Naive thymus-derived CD4-positive, alpha-beta T cell (primary cell): ENCODE measurements around the gene CES4A. TPM values are rescaled to one million over a fixed set of nuclear protein-coding genes. Genes with fewer than 3 reads are reported as not detected.
A peak's percentile ranks its signal among the peaks of the same experiment; 100 is the strongest.
"Not testable (repeated sequence)": the region's sequence is repeated elsewhere in the genome, so short reads cannot be mapped to it uniquely, and the experiment has no call there.

ENCODE experiments used
- ATAC-seq: fragments of 150-1000 bp; cut with Tn5 transposase; 2 replicates; pipeline ENCODE4 v1.10.0; 2021; ENCODE audit warnings: mild to moderate bottlenecking, moderate library complexity
- CTCF ChIA-PET: fragments of 350-600 bp; sonication (Branson Sonifier 250); formaldehyde crosslinking; loops from one replicate; lab custom pipeline; 2021; ENCODE audit warnings: antibody characterized with exemption; lab: Charles Lee
- POLR2A ChIA-PET: fragments of 350-600 bp; sonication (Branson Sonifier 250); formaldehyde crosslinking; loops from one replicate; lab custom pipeline; 2021; ENCODE audit warnings: antibody characterized with exemption, inconsistent platforms; lab: Charles Lee
- DNase-seq, 9 donors: peaks; one replicate each; pipeline versions ENCODE4 v3.0.0 to v3.0.0-alpha.2; 2020 to 2022; ENCODE audit warnings: mixed read lengths in 1 of 9
- H3K27ac ChIP-seq: one replicate; pipeline ENCODE4 v1.7.0; 2013; ENCODE audit warnings: mild to moderate bottlenecking, low read depth, low read length, moderate library complexity
- H3K27me3 ChIP-seq, 2 donors: one replicate each; pipeline ENCODE4 v1.7.0; 2013; ENCODE audit warnings: low read length in 2 of 2, mild to moderate bottlenecking in 2 of 2, moderate library complexity in 2 of 2; ENCODE audit not compliant: control insufficient read depth in 2 of 2, insufficient read depth in 2 of 2
- H3K36me3 ChIP-seq, 3 experiments: 1 replicate in 2 of 3; 2 replicates in 1 of 3; pipeline ENCODE4 v1.7.0; 2013; ENCODE audit warnings: low read length in 3 of 3, mild to moderate bottlenecking in 3 of 3, moderate library complexity in 1 of 3; ENCODE audit not compliant: insufficient read depth in 3 of 3, control insufficient read depth in 2 of 3
- H3K4me1 ChIP-seq, 2 donors: one replicate each; pipeline ENCODE4 v1.7.0; 2013; ENCODE audit warnings: low read length in 2 of 2, mild to moderate bottlenecking in 2 of 2, moderate library complexity in 1 of 2; ENCODE audit not compliant: control insufficient read depth in 2 of 2, insufficient read depth in 2 of 2
- H3K4me3 ChIP-seq: 2 replicates; pipeline ENCODE4 v1.7.0; 2013; ENCODE audit warnings: mild to moderate bottlenecking, low read length
- H3K9me3 ChIP-seq, 3 experiments: 1 replicate in 2 of 3; 2 replicates in 1 of 3; pipeline ENCODE4 v1.7.0; 2013; ENCODE audit warnings: low read length in 3 of 3; ENCODE audit not compliant: control insufficient read depth in 2 of 3
- H3K27ac Mint-ChIP-seq, 9 donors: one replicate each; pipeline ENCODE4 v1.8.0; 2020 to 2022; ENCODE audit warnings: mixed read lengths in 9 of 9, mild to moderate bottlenecking in 8 of 9, moderate library complexity in 5 of 9, inconsistent platforms in 2 of 9
- H3K27me3 Mint-ChIP-seq, 5 donors: one replicate each; pipeline ENCODE4 v1.8.0; 2021 to 2022; ENCODE audit warnings: mixed read lengths in 5 of 5, mild to moderate bottlenecking in 1 of 5
- H3K36me3 Mint-ChIP-seq, 5 donors: one replicate each; pipeline ENCODE4 v1.8.0; 2020 to 2022; ENCODE audit warnings: mixed read lengths in 5 of 5, mild to moderate bottlenecking in 3 of 5, inconsistent platforms in 1 of 5
- H3K4me1 Mint-ChIP-seq, 7 donors: one replicate each; pipeline ENCODE4 v1.8.0; 2020 to 2022; ENCODE audit warnings: mixed read lengths in 7 of 7, mild to moderate bottlenecking in 3 of 7, inconsistent platforms in 1 of 7
- H3K4me3 Mint-ChIP-seq, 10 donors: one replicate each; pipeline ENCODE4 v1.8.0; 2020 to 2022; ENCODE audit warnings: mild to moderate bottlenecking in 10 of 10, mixed read lengths in 10 of 10, moderate library complexity in 6 of 10, inconsistent platforms in 2 of 10
- H3K9me3 Mint-ChIP-seq, 11 donors: one replicate each; pipeline ENCODE4 v1.8.0; 2020 to 2022; ENCODE audit warnings: mixed read lengths in 11 of 11, mild to moderate bottlenecking in 4 of 11, inconsistent platforms in 1 of 11, moderate library complexity in 1 of 11
- intact Hi-C, 2 donors: fragments of 100-400 bp; cut with micrococcal nuclease; formaldehyde crosslinking; loops; one replicate each; pipeline ENCODE4 v1.15.1; 2023
- polyA plus RNA-seq, 2 donors: library from polyadenylated mRNA; unstranded; fragments of 300-500 nt; fragmentation: Illumina TruSeq; gene quantifications; one replicate each; pipeline ENCODE4 v1.2.3, GENCODE V29; 2021
- total RNA-seq, 6 experiments: library from RNA in 5 of 6; stranded (reverse) in 5 of 6; gene quantifications; 1 replicate in 5 of 6; 2 replicates in 1 of 6; pipeline ENCODE4 v1.2.3 and lab custom pipeline; 2021 to 2026

CES4A gene
- total and polyA plus RNA-seq, 7 experiments from 2014 or later: 5.1 to 53.8 (median 20.5) TPM

GRCh38 chr16:66944971-66945370, 43.4 kb upstream of the CES4A start:
- not testable (repeated sequence) for DNase-seq, H3K9me3 ChIP-seq, H3K27ac ChIP-seq, H3K4me3 ChIP-seq, ATAC-seq, H3K4me3 Mint-ChIP-seq, H3K27me3 ChIP-seq, H3K4me1 ChIP-seq, H3K9me3 Mint-ChIP-seq
- H3K27me3 Mint-ChIP-seq: peaks cover 4 to 20% (median 15%) of the 10 kb centered on the region in 5 donors
- ChIA-PET CTCF (interaction anchor here (1.1 kb wide), 1 partner anchor 240 kb away, joined by 3 read pairs; no protein-coding TSS in a partner anchor), POLR2A (interaction anchor here (1.1 to 1.4 kb wide), 2 partner anchors 13 to 15 kb away, joined by 3 read pairs; no protein-coding TSS in a partner anchor)
- H3K27ac Mint-ChIP-seq: peak overlapping the region in 1 of 9 donors; percentile 65
- intact Hi-C loops: loop anchor here (5.0 kb wide), 3 partner anchors 48 to 332 kb away; partner anchors contain the start of genes CBFB (in 1 of the 2) and PLEKHG4 (in 1 of the 2)
- peaks cover 13 to 22% (median 18%) of the 10 kb centered on the region in 7 donors for H3K4me1 Mint-ChIP-seq
- H3K36me3 ChIP-seq: peaks cover 0 to 40% (median 4%) of the 10 kb centered on the region in 3 experiments
- H3K36me3 Mint-ChIP-seq: peaks cover 4 to 12% (median 5%) of the 10 kb centered on the region in 5 donors

GRCh38 chr16:66945939-66946338, 42.5 kb upstream of the CES4A start:
- ATAC-seq (no peak), DNase-seq (no peak)
- H3K27ac Mint-ChIP-seq: no peak overlapping the region
- H3K27me3 Mint-ChIP-seq: peaks cover 12 to 26% (median 22%) of the 10 kb centered on the region in 5 donors
- H3K9me3 Mint-ChIP-seq: no peaks in the 10 kb centered on the region
- no peak overlapping the region for H3K4me3 Mint-ChIP-seq
- peaks cover 0 to 30% (median under 1%) of the 10 kb centered on the region in 3 experiments for H3K36me3 ChIP-seq
- no peaks in the 10 kb centered on the region for H3K27me3 ChIP-seq
- H3K9me3 ChIP-seq: no peaks in the 10 kb centered on the region
- CTCF ChIA-PET: no interaction called here
- peaks cover 13 to 24% (median 18%) of the 10 kb centered on the region in 7 donors for H3K4me1 Mint-ChIP-seq
- peaks cover 0 to 4% of the 10 kb centered on the region in 2 donors for H3K4me1 ChIP-seq
- POLR2A ChIA-PET: interaction anchor here (1.1 to 1.4 kb wide), 2 partner anchors 14 to 16 kb away, joined by 3 read pairs; no protein-coding TSS in a partner anchor
- no peak overlapping the region for H3K4me3 ChIP-seq
- H3K27ac ChIP-seq: no peak overlapping the region
- intact Hi-C loops: loop anchor here (2.0 to 5.0 kb wide), 4 partner anchors 49 to 331 kb away; partner anchors contain the start of genes CBFB (in 1 of the 2) and PLEKHG4 (in 1 of the 2)
- H3K36me3 Mint-ChIP-seq: peaks cover 4 to 12% (median 5%) of the 10 kb centered on the region in 5 donors

- no peaks in the 10 kb centered on the region for H3K27me3 ChIP-seq
- Mint-ChIP-seq H3K27ac (peak overlapping the region in 1 of 9 donors; percentile 79), H3K4me1 (peaks cover 13 to 24% (median 18%) of the 10 kb centered on the region in 7 donors), H3K27me3 (peaks cover 18 to 31% (median 27%) of the 10 kb centered on the region in 5 donors), H3K36me3 (peaks cover 4 to 12% (median 5%) of the 10 kb centered on the region in 5 donors), H3K4me3 (no peak overlapping the region), H3K9me3 (peaks cover 0 to 5% (median 0%) of the 10 kb centered on the region in 11 donors)
- peaks cover 0 to 24% (median 0%) of the 10 kb centered on the region in 3 experiments for H3K36me3 ChIP-seq
- CTCF ChIA-PET: interaction anchor here (1.2 kb wide), 1 partner anchor 16 kb away, joined by 4 read pairs; no protein-coding TSS in a partner anchor
- H3K4me1 ChIP-seq: peaks cover 0 to 4% of the 10 kb centered on the region in 2 donors
- DNase-seq (no peak), ATAC-seq (no peak)
- intact Hi-C loops: loop anchor here (2.0 to 5.0 kb wide), 4 partner anchors 49 to 331 kb away; partner anchors contain the start of genes CBFB (in 1 of the 2) and PLEKHG4 (in 1 of the 2)
- POLR2A ChIA-PET: interaction anchor here (1.4 kb wide), 1 partner anchor 17 kb away, joined by 3 read pairs; no protein-coding TSS in a partner anchor
- H3K27ac ChIP-seq: no peak overlapping the region
- H3K9me3 ChIP-seq: no peaks in the 10 kb centered on the region
- H3K4me3 ChIP-seq: no peak overlapping the region
Measured at GRCh38 chr16:66946541-66946940, 41.8 kb upstream of the CES4A start.

GRCh38 chr16:66946974-66947301, 41.5 kb upstream of the CES4A start:
- H3K27me3 Mint-ChIP-seq: peaks cover 22 to 35% (median 31%) of the 10 kb centered on the region in 5 donors
- ChIA-PET POLR2A (interaction anchor here (1.0 kb wide), 1 partner anchor 228 kb away, joined by 3 read pairs; no protein-coding TSS in a partner anchor), CTCF (interaction anchor here (0.8 to 1.2 kb wide), 4 partner anchors 11 to 238 kb away, joined by 3 to 4 read pairs (median 3); partner anchors contain the start of gene CIAO2B)
- intact Hi-C loops: loop anchor here (1.0 to 5.0 kb wide), 9 partner anchors 13 to 330 kb away; partner anchors contain the start of genes CBFB (in 1 of the 2), CIAO2B (in 1 of the 2), PHAF1 (in 1 of the 2) and PLEKHG4 (in 1 of the 2)
- no peak overlapping the region for H3K4me3 ChIP-seq
- H3K4me1 Mint-ChIP-seq: peaks cover 13 to 24% (median 18%) of the 10 kb centered on the region in 7 donors
- peaks cover 0 to 7% (median 0%) of the 10 kb centered on the region in 11 donors for H3K9me3 Mint-ChIP-seq
- peak overlapping the region in 4 of 9 donors; percentile 13 to 79 (median 40) for H3K27ac Mint-ChIP-seq
- peak overlapping the region in 9 of 10 donors; percentile 83 to 95 (median 92) for H3K4me3 Mint-ChIP-seq
- H3K36me3 ChIP-seq: peaks cover 0 to 20% (median 0%) of the 10 kb centered on the region in 3 experiments
- H3K36me3 Mint-ChIP-seq: peaks cover 4 to 11% (median 5%) of the 10 kb centered on the region in 5 donors
- H3K27me3 ChIP-seq: no peaks in the 10 kb centered on the region
- no peak for ATAC-seq
- no peak for DNase-seq
- peaks cover 0 to 4% of the 10 kb centered on the region in 2 donors for H3K4me1 ChIP-seq
- H3K27ac ChIP-seq: no peak overlapping the region
- no peaks in the 10 kb centered on the region for H3K9me3 ChIP-seq

GRCh38 chr16:66947302-66948065, 40.9 kb upstream of the CES4A start:
- ATAC-seq (peak; percentile 97), DNase-seq (peak; percentile 64 to 86 (median 80))
- Histone ChIP-seq H3K4me1 (peaks cover 0 to 4% of the 10 kb centered on the region in 2 donors), H3K27me3 (no peaks in the 10 kb centered on the region), H3K36me3 (peaks cover 0 to 14% (median 0%) of the 10 kb centered on the region in 3 experiments), H3K9me3 (no peaks in the 10 kb centered on the region), H3K4me3 (peak overlapping the region; percentile 45), H3K27ac (peak overlapping the region; percentile 26)
- peaks cover 13 to 24% (median 18%) of the 10 kb centered on the region in 7 donors for H3K4me1 Mint-ChIP-seq
- ChIA-PET CTCF (interaction anchor here (0.8 to 1.2 kb wide), 4 partner anchors 11 to 238 kb away, joined by 3 to 4 read pairs (median 3); partner anchors contain the start of gene CIAO2B), POLR2A (interaction anchor here (0.6 to 1.0 kb wide), 2 partner anchors 227 to 344 kb away, joined by 3 read pairs; no protein-coding TSS in a partner anchor)
- H3K27ac Mint-ChIP-seq: peak overlapping the region in 3 of 9 donors; percentile 13 to 50 (median 29)
- H3K36me3 Mint-ChIP-seq: peaks cover 0 to 10% (median 5%) of the 10 kb centered on the region in 5 donors
- H3K9me3 Mint-ChIP-seq: peaks cover 0 to 7% (median 0%) of the 10 kb centered on the region in 11 donors
- peaks cover 23 to 39% (median 32%) of the 10 kb centered on the region in 5 donors for H3K27me3 Mint-ChIP-seq
- peak overlapping the region; percentile 83 to 95 (median 92) for H3K4me3 Mint-ChIP-seq
- intact Hi-C loops: loop anchor here (1.0 to 5.0 kb wide), 9 partner anchors 13 to 330 kb away; partner anchors contain the start of genes CBFB (in 1 of the 2), CIAO2B (in 1 of the 2), PHAF1 (in 1 of the 2) and PLEKHG4 (in 1 of the 2)
